HCT116 (cell line): ENCODE data around the gene PHF21A. TPM values are rescaled to one million over a fixed set of nuclear protein-coding genes. Genes with fewer than 3 reads are reported as not detected.

ENCODE experiments used
- ATAC-seq: fragments of 200-7000 bp; cut with Tn5 transposase; 2 replicates; pipeline ENCODE4 v1.9.1; 2020; ENCODE audit warnings: mild to moderate bottlenecking, moderate library complexity
- BruUV-seq: library from RNA; stranded (reverse); fragments of 400-500 nt; replicated peaks from 2 replicates; lab custom pipeline; 2021; lab: Mats Ljungman, UMichigan
- CTCF ChIA-PET: fragments of 300-600 bp; sonication (Branson Sonifier 250); formaldehyde crosslinking; loops from one replicate; lab custom pipeline; 2021; ENCODE audit warnings: antibody characterized with exemption; lab: Charles Lee
- POLR2A ChIA-PET: fragments of 300-600, 350-600 bp; sonication (Branson Sonifier 250); formaldehyde crosslinking; loops from one replicate; lab custom pipeline; 2021; ENCODE audit warnings: antibody characterized with exemption; lab: Charles Lee
- RAD21 ChIA-PET, 2 experiments: fragments of 300-600 bp; sonication (Branson Sonifier 250); formaldehyde crosslinking; loops; one replicate each; lab custom pipeline; 2023; ENCODE audit warnings: low total read pairs in 2 of 2; ENCODE audit not compliant: uncharacterized antibody in 2 of 2, unreplicated experiment in 2 of 2, low non-redundant PET in 1 of 2; lab: Charles Lee
- DNase-seq: peaks from one replicate; pipeline ENCODE4 v3.0.0-alpha.2; 2010; ENCODE audit warnings: low read depth, low spot score
- H2AFZ ChIP-seq: fragments of 200-600 bp; shearing (Covaris generic), sonication (generic); 2 replicates; pipeline ENCODE4 v1.6.1; 2017; ENCODE audit warnings: low read depth, mixed run types, mixed read lengths, antibody characterized with exemption, low read length; ENCODE audit not compliant: poor library complexity, severe bottlenecking
- H3K27ac ChIP-seq: 2 replicates; pipeline ENCODE4 v1.5.1; 2012; ENCODE audit warnings: low read depth, low read length
- H3K27me3 ChIP-seq: fragments of 200-600 bp; sonication (generic); 2 replicates; pipeline ENCODE4 v1.6.1; 2016; ENCODE audit warnings: mixed run types, low read length, mixed read lengths; ENCODE audit not compliant: insufficient read depth
- H3K36me3 ChIP-seq, 2 experiments: fragments of 200-500 bp in 1 of 2; fragments of 200-600 bp in 1 of 2; sonication (Bioruptor generic) in 1 of 2; sonication (generic) in 1 of 2; 2 replicates each; pipeline versions ENCODE4 v1.5.1 to v1.6.1; 2014 to 2016; ENCODE audit warnings: low read length in 2 of 2, inconsistent platforms in 1 of 2, mixed read lengths in 1 of 2, mixed run types in 1 of 2; ENCODE audit not compliant: insufficient read depth in 2 of 2, control insufficient read depth in 1 of 2
- H3K4me1 ChIP-seq, 2 experiments: fragments of 200-600 bp in 1 of 2; sonication (generic) in 1 of 2; 2 replicates each; pipeline versions ENCODE4 v1.5.1 to v1.6.1; 2012 to 2017; ENCODE audit warnings: low read length in 2 of 2, inconsistent platforms in 1 of 2, mild to moderate bottlenecking in 1 of 2, mixed read lengths in 1 of 2, mixed run types in 1 of 2, moderate library complexity in 1 of 2; ENCODE audit not compliant: insufficient read depth in 2 of 2, control insufficient read depth in 1 of 2
- H3K4me2 ChIP-seq: fragments of 200-600 bp; sonication (generic); 2 replicates; pipeline ENCODE4 v1.6.1; 2017; ENCODE audit warnings: mixed run types, low read length, mixed read lengths
- H3K4me3 ChIP-seq, 2 experiments: fragments of 200-600 bp in 1 of 2; sonication (generic) in 1 of 2; replicated peaks in 1 of 2; 2 replicates each; pipeline ENCODE4 v1.5.1; 2011 to 2016; ENCODE audit warnings: low read length in 2 of 2, control low read depth in 1 of 2, low read depth in 1 of 2, mild to moderate bottlenecking in 1 of 2, mixed read lengths in 1 of 2, mixed run types in 1 of 2
- H3K79me2 ChIP-seq: fragments of 200-600 bp; sonication (generic); 2 replicates; pipeline ENCODE4 v1.6.1; 2017; ENCODE audit warnings: mild to moderate bottlenecking, mixed run types, low read length, moderate library complexity, mixed read lengths; ENCODE audit not compliant: insufficient read depth
- H3K9ac ChIP-seq: fragments of 200-600 bp; sonication (generic); 2 replicates; pipeline ENCODE4 v1.6.1; 2016; ENCODE audit warnings: low read length, mixed read lengths
- H3K9me2 ChIP-seq: fragments of 200-600 bp; sonication (generic), shearing (Covaris generic); 2 replicates; pipeline ENCODE4 v1.6.1; 2017; ENCODE audit warnings: mixed run types, mild to moderate bottlenecking, moderate library complexity; ENCODE audit not compliant: insufficient read depth
- H3K9me3 ChIP-seq, 2 experiments: fragments of 200-500 bp in 1 of 2; fragments of 200-600 bp in 1 of 2; sonication (Bioruptor generic) in 1 of 2; sonication (generic) in 1 of 2; 2 replicates each; pipeline ENCODE4 v1.6.1; 2014 to 2017; ENCODE audit warnings: low read length in 2 of 2, mixed read lengths in 2 of 2, inconsistent platforms in 1 of 2, low read depth in 1 of 2, mild to moderate bottlenecking in 1 of 2, mixed run types in 1 of 2, moderate library complexity in 1 of 2; ENCODE audit not compliant: control insufficient read depth in 1 of 2, insufficient read depth in 1 of 2
- H4K20me1 ChIP-seq: fragments of 200-600 bp; sonication (generic), shearing (Covaris generic); 2 replicates; pipeline ENCODE4 v1.6.1; 2017; ENCODE audit warnings: mixed run types, mild to moderate bottlenecking, moderate library complexity; ENCODE audit not compliant: insufficient read depth
- CBX3 ChIP-seq: IDR thresholded peaks from 2 replicates; pipeline ENCODE4 v1.6.1; 2012; ENCODE audit warnings: low read depth
- CEBPB ChIP-seq: IDR thresholded peaks from 2 replicates; pipeline ENCODE4 v1.6.1; 2012; ENCODE audit warnings: low read depth
- ELF1 ChIP-seq: IDR thresholded peaks from 2 replicates; pipeline ENCODE4 v1.6.1; 2012; ENCODE audit warnings: low read depth, borderline replicate concordance
- EZH2phosphoT487 ChIP-seq: fragments of 200-600 bp; IDR thresholded peaks from 2 replicates; pipeline ENCODE4 v1.6.1; 2018; ENCODE audit warnings: antibody characterized with exemption, borderline replicate concordance
- SIN3A ChIP-seq: IDR thresholded peaks from 2 replicates; pipeline ENCODE4 v1.6.1; 2012; ENCODE audit warnings: low read depth
- SP1 ChIP-seq: IDR thresholded peaks from 2 replicates; pipeline ENCODE4 v1.6.1; 2012; ENCODE audit warnings: low read depth
- SRF ChIP-seq: IDR thresholded peaks from 2 replicates; pipeline ENCODE4 v1.6.1; 2012; ENCODE audit warnings: low read depth
- TCF7L2 ChIP-seq: IDR thresholded peaks from 2 replicates; pipeline ENCODE4 v1.7.0; 2011; ENCODE audit warnings: borderline replicate concordance, inconsistent platforms; ENCODE audit not compliant: insufficient read depth, insufficient read length; ENCODE audit errors: extremely low read depth
- YY1 ChIP-seq: IDR thresholded peaks from 2 replicates; pipeline ENCODE4 v1.6.1; 2011; ENCODE audit warnings: low read length, low read depth, moderate library complexity, mild to moderate bottlenecking; ENCODE audit not compliant: insufficient replicate concordance; ENCODE audit errors: extremely low read depth
- intact Hi-C: fragments of 100-400 bp; cut with micrococcal nuclease; formaldehyde crosslinking; loops from 2 replicates; pipeline ENCODE4 v1.10.0; 2022
- total RNA-seq: library from RNA; stranded (reverse); gene quantifications from one replicate; pipeline ENCODE4 v1.2.1, GENCODE V29; 2021; ENCODE audit not compliant: unreplicated experiment
- TF ChIP-seq, protein P1 (sequence below): IDR thresholded peaks from 2 replicates; pipeline ENCODE4 v1.6.1; 2012
- TF ChIP-seq, protein P2 (sequence below): IDR thresholded peaks from 2 replicates; pipeline ENCODE4 v1.6.1; 2012; ENCODE audit warnings: low read depth

PHF21A gene
- total RNA-seq, 1 experiment from 2014 or later: 27.0 TPM

DNA sequence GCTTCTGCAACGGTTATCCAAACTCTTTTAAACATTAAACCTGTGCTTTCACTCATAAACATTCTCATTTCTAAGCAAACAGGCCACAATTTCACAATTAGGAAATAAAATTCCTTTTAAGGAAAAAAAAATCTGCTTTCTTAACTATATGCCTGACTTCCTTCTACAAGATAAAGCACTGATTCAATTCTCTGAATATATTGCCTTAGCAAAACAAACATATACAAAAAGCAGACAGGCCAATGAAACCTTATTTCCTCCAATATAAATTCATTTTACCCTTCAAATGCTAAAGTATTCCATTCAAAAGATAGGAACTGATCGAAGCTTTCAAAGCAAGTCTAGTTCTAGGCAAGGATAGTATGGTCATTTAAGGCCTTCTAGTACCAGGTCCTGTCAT, 76.7 kb downstream of the PHF21A start:
- no peak for DNase-seq
- no peak for ATAC-seq
- Histone ChIP-seq H3K9me3 (no peaks in the 10 kb centered on the region), H3K36me3 (no peaks in the 10 kb centered on the region), H3K4me3 (no peak overlapping the region), H3K27ac (no peak overlapping the region), H4K20me1 (no peaks in the 10 kb centered on the region), H3K9me2 (no peaks in the 10 kb centered on the region), H3K27me3 (no peaks in the 10 kb centered on the region), H2AFZ (no peak overlapping the region), H3K79me2 (no peaks in the 10 kb centered on the region), H3K4me2 (no peak overlapping the region), H3K9ac (no peak overlapping the region), H3K4me1 (no peaks in the 10 kb centered on the region)
- CTCF ChIA-PET: no interaction called here
- RAD21 ChIA-PET: no interaction called here
- POLR2A ChIA-PET: no interaction called here
- intact Hi-C loops: no loop called here
- no TSS peak for BruUV-seq
- TF ChIP-seq CEBPB: no peak
- TF ChIP-seq SRF: no peak
- no peak for TF ChIP-seq SIN3A

DNA sequence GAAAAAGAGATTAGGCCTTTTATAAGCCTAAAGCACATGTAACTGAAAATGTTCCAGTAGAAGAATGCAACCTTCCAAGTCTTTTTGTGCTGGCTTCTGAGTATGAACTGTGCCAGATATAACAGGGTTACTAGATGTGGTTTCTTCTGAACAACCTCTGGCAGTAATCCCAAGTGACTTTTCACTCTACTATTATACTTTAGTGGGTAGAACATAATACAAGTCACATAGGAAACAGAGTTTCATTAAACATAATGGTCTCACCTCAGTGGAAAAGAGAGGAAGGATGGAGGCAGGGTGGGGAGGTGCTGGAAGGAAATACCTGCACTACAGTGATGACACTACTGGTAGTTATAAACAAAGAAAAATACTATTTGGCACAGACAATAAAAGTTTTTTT, 81.3 kb downstream of the PHF21A start:
- intact Hi-C loops: no loop called here
- ATAC-seq: no peak
- no peak for DNase-seq
- no peaks in the 10 kb centered on the region for H3K9me3 ChIP-seq
- CTCF ChIA-PET: interaction anchor here (0.6 to 1.2 kb wide), 2 partner anchors 34 to 75 kb away, joined by 3 read pairs; no protein-coding TSS in a partner anchor
- POLR2A ChIA-PET: no interaction called here
- no peak overlapping the region for H3K4me2 ChIP-seq
- H3K4me1 ChIP-seq: no peaks in the 10 kb centered on the region
- TF ChIP-seq SRF: no peak
- TF ChIP-seq YY1: no peak
- TF ChIP-seq EZH2phosphoT487: no peak
- no peak for TF ChIP-seq SIN3A
- TF ChIP-seq, protein P1, sequence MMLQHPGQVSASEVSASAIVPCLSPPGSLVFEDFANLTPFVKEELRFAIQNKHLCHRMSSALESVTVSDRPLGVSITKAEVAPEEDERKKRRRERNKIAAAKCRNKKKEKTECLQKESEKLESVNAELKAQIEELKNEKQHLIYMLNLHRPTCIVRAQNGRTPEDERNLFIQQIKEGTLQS: no peak
- TF ChIP-seq, protein P2, sequence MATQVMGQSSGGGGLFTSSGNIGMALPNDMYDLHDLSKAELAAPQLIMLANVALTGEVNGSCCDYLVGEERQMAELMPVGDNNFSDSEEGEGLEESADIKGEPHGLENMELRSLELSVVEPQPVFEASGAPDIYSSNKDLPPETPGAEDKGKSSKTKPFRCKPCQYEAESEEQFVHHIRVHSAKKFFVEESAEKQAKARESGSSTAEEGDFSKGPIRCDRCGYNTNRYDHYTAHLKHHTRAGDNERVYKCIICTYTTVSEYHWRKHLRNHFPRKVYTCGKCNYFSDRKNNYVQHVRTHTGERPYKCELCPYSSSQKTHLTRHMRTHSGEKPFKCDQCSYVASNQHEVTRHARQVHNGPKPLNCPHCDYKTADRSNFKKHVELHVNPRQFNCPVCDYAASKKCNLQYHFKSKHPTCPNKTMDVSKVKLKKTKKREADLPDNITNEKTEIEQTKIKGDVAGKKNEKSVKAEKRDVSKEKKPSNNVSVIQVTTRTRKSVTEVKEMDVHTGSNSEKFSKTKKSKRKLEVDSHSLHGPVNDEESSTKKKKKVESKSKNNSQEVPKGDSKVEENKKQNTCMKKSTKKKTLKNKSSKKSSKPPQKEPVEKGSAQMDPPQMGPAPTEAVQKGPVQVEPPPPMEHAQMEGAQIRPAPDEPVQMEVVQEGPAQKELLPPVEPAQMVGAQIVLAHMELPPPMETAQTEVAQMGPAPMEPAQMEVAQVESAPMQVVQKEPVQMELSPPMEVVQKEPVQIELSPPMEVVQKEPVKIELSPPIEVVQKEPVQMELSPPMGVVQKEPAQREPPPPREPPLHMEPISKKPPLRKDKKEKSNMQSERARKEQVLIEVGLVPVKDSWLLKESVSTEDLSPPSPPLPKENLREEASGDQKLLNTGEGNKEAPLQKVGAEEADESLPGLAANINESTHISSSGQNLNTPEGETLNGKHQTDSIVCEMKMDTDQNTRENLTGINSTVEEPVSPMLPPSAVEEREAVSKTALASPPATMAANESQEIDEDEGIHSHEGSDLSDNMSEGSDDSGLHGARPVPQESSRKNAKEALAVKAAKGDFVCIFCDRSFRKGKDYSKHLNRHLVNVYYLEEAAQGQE: no peak
- no peak for TF ChIP-seq TCF7L2
- no peak for TF ChIP-seq ELF1
- TF ChIP-seq SP1: no peak
- no peak for TF ChIP-seq CBX3
- BruUV-seq: no TSS peak
- H2AFZ ChIP-seq: no peak overlapping the region
- no peaks in the 10 kb centered on the region for H3K36me3 ChIP-seq
- H3K9me2 ChIP-seq: no peaks in the 10 kb centered on the region
- no peaks in the 10 kb centered on the region for H4K20me1 ChIP-seq
- no peak overlapping the region for H3K4me3 ChIP-seq
- RAD21 ChIA-PET: no interaction called here
- H3K9ac ChIP-seq: no peak overlapping the region
- no peak overlapping the region for H3K27ac ChIP-seq
- H3K27me3 ChIP-seq: no peaks in the 10 kb centered on the region
- no peaks in the 10 kb centered on the region for H3K79me2 ChIP-seq
